ENCODE data around the gene ABCA5.

GRCh38 chr17:69267219-69267618 lies 59.7 kb downstream of the ABCA5 start:
- no peak for TF ChIP-seq POLR2A (IDR thresholded peaks at IDR 0.05; ENCODE audit: low read depth, low read length)
- TF ChIP-seq, protein P1, sequence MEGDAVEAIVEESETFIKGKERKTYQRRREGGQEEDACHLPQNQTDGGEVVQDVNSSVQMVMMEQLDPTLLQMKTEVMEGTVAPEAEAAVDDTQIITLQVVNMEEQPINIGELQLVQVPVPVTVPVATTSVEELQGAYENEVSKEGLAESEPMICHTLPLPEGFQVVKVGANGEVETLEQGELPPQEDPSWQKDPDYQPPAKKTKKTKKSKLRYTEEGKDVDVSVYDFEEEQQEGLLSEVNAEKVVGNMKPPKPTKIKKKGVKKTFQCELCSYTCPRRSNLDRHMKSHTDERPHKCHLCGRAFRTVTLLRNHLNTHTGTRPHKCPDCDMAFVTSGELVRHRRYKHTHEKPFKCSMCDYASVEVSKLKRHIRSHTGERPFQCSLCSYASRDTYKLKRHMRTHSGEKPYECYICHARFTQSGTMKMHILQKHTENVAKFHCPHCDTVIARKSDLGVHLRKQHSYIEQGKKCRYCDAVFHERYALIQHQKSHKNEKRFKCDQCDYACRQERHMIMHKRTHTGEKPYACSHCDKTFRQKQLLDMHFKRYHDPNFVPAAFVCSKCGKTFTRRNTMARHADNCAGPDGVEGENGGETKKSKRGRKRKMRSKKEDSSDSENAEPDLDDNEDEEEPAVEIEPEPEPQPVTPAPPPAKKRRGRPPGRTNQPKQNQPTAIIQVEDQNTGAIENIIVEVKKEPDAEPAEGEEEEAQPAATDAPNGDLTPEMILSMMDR (IDR thresholded peaks at IDR 0.05; ENCODE audit: extremely low read depth in 1 of 2, insufficient read depth in 1 of 2, low read depth in 1 of 2, low read length in 2 of 2) = no peak
